Measurements from ENCODE around the gene ERCC6L2.

GRCh38 chr9:95940265-95940664 lies 64.8 kb downstream of the ERCC6L2 start:
- TF ChIP-seq POLR2AphosphoS5 (IDR thresholded peaks at IDR 0.05; ENCODE audit: low read depth, low read length), result no peak
- no peak for TF ChIP-seq CTCF (IDR thresholded peaks at IDR 0.05)
